ENCODE data around the gene SCAF1. TPM values are rescaled to one million over a fixed set of nuclear protein-coding genes. Genes with fewer than 3 reads are reported as not detected.

Gene SCAF1
- total and polyA plus RNA-seq, 2 of the 13 experiments (the other 11 are each of a cell fraction or from before 2014, with no cell fraction given) = 3.3 to 6.1 TPM

DNA sequence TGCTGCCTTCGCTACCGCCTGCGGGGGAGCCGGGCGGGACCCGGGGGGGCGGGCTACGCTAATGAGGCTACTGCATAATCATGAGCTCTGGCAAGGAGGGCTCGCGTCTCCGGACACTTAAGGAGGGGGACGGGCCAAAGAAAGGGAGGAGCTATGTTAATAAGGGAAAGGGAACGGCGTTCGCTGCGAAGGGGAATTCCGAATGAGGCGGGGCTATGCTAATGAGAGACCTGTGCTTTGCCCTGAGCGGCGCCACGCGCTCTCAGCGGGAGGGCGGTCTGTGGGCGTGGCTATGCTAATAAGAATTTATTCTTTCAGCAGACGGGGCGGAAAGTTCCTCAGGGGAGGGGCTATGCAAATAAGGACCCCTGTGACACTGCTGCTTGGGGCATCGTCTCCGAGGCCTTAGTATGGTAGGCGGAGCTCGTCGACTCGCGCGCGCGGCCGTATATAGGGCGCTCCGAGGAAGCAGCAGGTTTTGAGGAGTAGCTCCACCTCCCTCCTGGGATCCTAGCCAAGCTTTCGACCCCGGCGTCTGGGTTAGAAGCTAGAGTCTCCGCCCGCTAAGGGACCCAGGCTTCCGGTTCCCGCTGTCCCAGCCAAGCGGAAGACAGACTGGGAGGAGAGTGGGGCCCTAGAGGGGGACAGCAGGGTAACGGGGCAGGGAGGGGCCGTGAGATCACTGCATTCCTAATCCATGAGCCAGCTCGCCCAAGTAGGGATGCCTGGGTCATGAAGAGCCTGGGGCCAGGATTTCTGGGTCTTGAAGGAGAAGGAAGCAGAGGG, 1.7 kb upstream of the SCAF1 start, which contains the start of gene RRAS (continued):
- TF ChIP-seq, protein P1, sequence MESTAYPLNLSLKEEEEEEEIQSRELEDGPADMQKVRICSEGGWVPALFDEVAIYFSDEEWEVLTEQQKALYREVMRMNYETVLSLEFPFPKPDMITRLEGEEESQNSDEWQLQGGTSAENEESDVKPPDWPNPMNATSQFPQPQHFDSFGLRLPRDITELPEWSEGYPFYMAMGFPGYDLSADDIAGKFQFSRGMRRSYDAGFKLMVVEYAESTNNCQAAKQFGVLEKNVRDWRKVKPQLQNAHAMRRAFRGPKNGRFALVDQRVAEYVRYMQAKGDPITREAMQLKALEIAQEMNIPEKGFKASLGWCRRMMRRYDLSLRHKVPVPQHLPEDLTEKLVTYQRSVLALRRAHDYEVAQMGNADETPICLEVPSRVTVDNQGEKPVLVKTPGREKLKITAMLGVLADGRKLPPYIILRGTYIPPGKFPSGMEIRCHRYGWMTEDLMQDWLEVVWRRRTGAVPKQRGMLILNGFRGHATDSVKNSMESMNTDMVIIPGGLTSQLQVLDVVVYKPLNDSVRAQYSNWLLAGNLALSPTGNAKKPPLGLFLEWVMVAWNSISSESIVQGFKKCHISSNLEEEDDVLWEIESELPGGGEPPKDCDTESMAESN (CRISPR knock-in tag; conservative IDR thresholded peaks at IDR 0.05) = peak; percentile 72
- TF ChIP-seq PHF8 (CRISPR knock-in tag; IDR thresholded peaks at IDR 0.05) (peak; percentile 55), SP5 (CRISPR knock-in tag; IDR thresholded peaks at IDR 0.05; ENCODE audit: borderline replicate concordance, low read depth) (peak; percentile 86), MTA1 (CRISPR knock-in tag; IDR thresholded peaks at IDR 0.05; ENCODE audit: borderline replicate concordance) (peak; percentile 56; the same call in 1 of the 2 replicates), SMC3 (IDR thresholded peaks at IDR 0.05; ENCODE audit: low read length) (no peak), NR2C2 (CRISPR knock-in tag; IDR thresholded peaks at IDR 0.05; ENCODE audit: borderline replicate concordance) (peak; percentile 85), GABPA (IDR thresholded peaks at IDR 0.05; ENCODE audit: low read depth, low read length) (peak; percentile 68), GABPA (CRISPR knock-in tag; IDR thresholded peaks at IDR 0.05; ENCODE audit: low read depth) (peak; percentile 92), HHEX (CRISPR knock-in tag; IDR thresholded peaks at IDR 0.05) (no peak), ATAD3A (CRISPR knock-in tag; IDR thresholded peaks at IDR 0.05) (no peak), ZNF660 (CRISPR knock-in tag; IDR thresholded peaks at IDR 0.05; ENCODE audit: borderline replicate concordance, low read depth) (no peak), MED1 (CRISPR knock-in tag; IDR thresholded peaks at IDR 0.05) (peak; percentile 79), PCBP1 (IDR thresholded peaks at IDR 0.05; ENCODE audit: borderline replicate concordance, low read depth, low read length) (0 out of 2 replicates have a peak, but pooled peaks have one; percentile 15), KLF9 (CRISPR knock-in tag; IDR thresholded peaks at IDR 0.05; ENCODE audit: low read depth) (no peak), ELF1 (CRISPR knock-in tag; IDR thresholded peaks at IDR 0.05) (peak; percentile 94), ZBTB7A (CRISPR knock-in tag; IDR thresholded peaks at IDR 0.05) (no peak), HOXD1 (CRISPR knock-in tag; IDR thresholded peaks at IDR 0.05) (no peak), ZSCAN20 (CRISPR knock-in tag; IDR thresholded peaks at IDR 0.05; ENCODE audit: borderline replicate concordance) (no peak), IRF2 (CRISPR knock-in tag; IDR thresholded peaks at IDR 0.05) (peak; percentile 51; the same call in 1 of the 2 replicates), SOX6 (IDR thresholded peaks at IDR 0.05) (no peak), SOX6 (CRISPR knock-in tag; IDR thresholded peaks at IDR 0.05) (peak; percentile 47), ZNF781 (CRISPR knock-in tag; IDR thresholded peaks at IDR 0.05; ENCODE audit: borderline replicate concordance, not compliant biosample characterization) (peak; percentile 28), CREM (IDR thresholded peaks at IDR 0.05) (peak; percentile 71), CREM (CRISPR knock-in tag; IDR thresholded peaks at IDR 0.05) (no peak)
- TF ChIP-seq, protein P2, sequence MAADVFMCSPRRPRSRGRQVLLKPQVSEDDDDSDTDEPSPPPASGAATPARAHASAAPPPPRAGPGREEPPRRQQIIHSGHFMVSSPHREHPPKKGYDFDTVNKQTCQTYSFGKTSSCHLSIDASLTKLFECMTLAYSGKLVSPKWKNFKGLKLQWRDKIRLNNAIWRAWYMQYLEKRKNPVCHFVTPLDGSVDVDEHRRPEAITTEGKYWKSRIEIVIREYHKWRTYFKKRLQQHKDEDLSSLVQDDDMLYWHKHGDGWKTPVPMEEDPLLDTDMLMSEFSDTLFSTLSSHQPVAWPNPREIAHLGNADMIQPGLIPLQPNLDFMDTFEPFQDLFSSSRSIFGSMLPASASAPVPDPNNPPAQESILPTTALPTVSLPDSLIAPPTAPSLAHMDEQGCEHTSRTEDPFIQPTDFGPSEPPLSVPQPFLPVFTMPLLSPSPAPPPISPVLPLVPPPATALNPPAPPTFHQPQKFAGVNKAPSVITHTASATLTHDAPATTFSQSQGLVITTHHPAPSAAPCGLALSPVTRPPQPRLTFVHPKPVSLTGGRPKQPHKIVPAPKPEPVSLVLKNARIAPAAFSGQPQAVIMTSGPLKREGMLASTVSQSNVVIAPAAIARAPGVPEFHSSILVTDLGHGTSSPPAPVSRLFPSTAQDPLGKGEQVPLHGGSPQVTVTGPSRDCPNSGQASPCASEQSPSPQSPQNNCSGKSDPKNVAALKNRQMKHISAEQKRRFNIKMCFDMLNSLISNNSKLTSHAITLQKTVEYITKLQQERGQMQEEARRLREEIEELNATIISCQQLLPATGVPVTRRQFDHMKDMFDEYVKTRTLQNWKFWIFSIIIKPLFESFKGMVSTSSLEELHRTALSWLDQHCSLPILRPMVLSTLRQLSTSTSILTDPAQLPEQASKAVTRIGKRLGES (CRISPR knock-in tag; IDR thresholded peaks at IDR 0.05; ENCODE audit: borderline replicate concordance) = no peak
- TF ChIP-seq, protein P3, sequence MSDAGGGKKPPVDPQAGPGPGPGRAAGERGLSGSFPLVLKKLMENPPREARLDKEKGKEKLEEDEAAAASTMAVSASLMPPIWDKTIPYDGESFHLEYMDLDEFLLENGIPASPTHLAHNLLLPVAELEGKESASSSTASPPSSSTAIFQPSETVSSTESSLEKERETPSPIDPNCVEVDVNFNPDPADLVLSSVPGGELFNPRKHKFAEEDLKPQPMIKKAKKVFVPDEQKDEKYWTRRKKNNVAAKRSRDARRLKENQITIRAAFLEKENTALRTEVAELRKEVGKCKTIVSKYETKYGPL (CRISPR knock-in tag; IDR thresholded peaks at IDR 0.05) = no peak
- TF ChIP-seq, protein P4, sequence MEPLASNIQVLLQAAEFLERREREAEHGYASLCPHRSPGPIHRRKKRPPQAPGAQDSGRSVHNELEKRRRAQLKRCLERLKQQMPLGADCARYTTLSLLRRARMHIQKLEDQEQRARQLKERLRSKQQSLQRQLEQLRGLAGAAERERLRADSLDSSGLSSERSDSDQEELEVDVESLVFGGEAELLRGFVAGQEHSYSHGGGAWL (CRISPR knock-in tag; IDR thresholded peaks at IDR 0.05) = peak; percentile 11; the same call in 1 of the 2 replicates

All from HepG2 (cell line).